Spleen (tissue), 7 donors: Measurements from ENCODE around the gene SDK1.

Experiments used
- POLR2A ChIP-seq, 3 donors: fragments of 450-650 bp; IDR thresholded peaks; one replicate each; pipeline ENCODE4 v1.5.1; 2017; ENCODE audit warnings: antibody characterized with exemption in 3 of 3, mild to moderate bottlenecking in 1 of 3
- POLR2AphosphoS5 ChIP-seq, 3 donors: sonication (generic); formaldehyde crosslinking; IDR thresholded peaks; one replicate each; pipeline ENCODE4 v1.5.1; 2017; ENCODE audit warnings: antibody characterized with exemption in 3 of 3
- TF ChIP-seq, protein P1 (sequence below), 11 experiments: fragments of 200-600 bp in 7 of 11; fragments of 450-650 bp in 4 of 11; sonication (generic) in 4 of 11; IDR thresholded peaks in 8 of 11; conservative IDR thresholded peaks in 3 of 11; 1 replicate in 7 of 11; 2 replicates in 4 of 11; pipeline versions ENCODE4 v1.4.0 to v1.8.0; 2016 to 2021; ENCODE audit warnings: antibody characterized with exemption in 11 of 11, inconsistent platforms in 4 of 11, mild to moderate bottlenecking in 1 of 11
- donor health status: DM: no; HTN: no; CAD: no; lungs with moderate emphysema.
- donor health status: DM: no; HTN: no; CAD: no.
- donor health status: DM: no; HTN: no; CAD: no.

- TF ChIP-seq, protein P1, sequence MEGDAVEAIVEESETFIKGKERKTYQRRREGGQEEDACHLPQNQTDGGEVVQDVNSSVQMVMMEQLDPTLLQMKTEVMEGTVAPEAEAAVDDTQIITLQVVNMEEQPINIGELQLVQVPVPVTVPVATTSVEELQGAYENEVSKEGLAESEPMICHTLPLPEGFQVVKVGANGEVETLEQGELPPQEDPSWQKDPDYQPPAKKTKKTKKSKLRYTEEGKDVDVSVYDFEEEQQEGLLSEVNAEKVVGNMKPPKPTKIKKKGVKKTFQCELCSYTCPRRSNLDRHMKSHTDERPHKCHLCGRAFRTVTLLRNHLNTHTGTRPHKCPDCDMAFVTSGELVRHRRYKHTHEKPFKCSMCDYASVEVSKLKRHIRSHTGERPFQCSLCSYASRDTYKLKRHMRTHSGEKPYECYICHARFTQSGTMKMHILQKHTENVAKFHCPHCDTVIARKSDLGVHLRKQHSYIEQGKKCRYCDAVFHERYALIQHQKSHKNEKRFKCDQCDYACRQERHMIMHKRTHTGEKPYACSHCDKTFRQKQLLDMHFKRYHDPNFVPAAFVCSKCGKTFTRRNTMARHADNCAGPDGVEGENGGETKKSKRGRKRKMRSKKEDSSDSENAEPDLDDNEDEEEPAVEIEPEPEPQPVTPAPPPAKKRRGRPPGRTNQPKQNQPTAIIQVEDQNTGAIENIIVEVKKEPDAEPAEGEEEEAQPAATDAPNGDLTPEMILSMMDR (IDR thresholded peaks at IDR 0.05 in 8 of 11, conservative IDR thresholded peaks at IDR 0.05 in 3 of 11) = no peak
- TF ChIP-seq POLR2A (IDR thresholded peaks at IDR 0.05) (no peak), POLR2AphosphoS5 (IDR thresholded peaks at IDR 0.05) (no peak)
Observed at GRCh38 chr7:4201566-4201965, 900.5 kb downstream of the SDK1 start.
